Stimulated activated CD4-positive, alpha-beta T cell treated with anti-CD3 and anti-CD28 coated beads, Interleukin-15, amount 100 ng/mL, for 1 hour (primary cell): ENCODE measurements around the gene CTBP2.
"Not testable (repeated sequence)": the region's sequence is repeated elsewhere in the genome, so short reads cannot be mapped to it uniquely, and the experiment has no call there.

ENCODE experiments used
- DNase-seq, 2 donors: peaks; one replicate each; pipeline ENCODE4 v3.0.0-alpha.2; 2020; ENCODE audit warnings: low read depth in 1 of 2, low spot score in 1 of 2

CTBP2 gene

GRCh38 chr10:125186431-125187170 lies 26.2 kb upstream of the CTBP2 start:
- DNase-seq: no peak

- DNase-seq: not testable (repeated sequence)
Measured at GRCh38 chr10:125179107-125179506, 18.7 kb upstream of the CTBP2 start.

GRCh38 chr10:125177641-125178640 lies 17.6 kb upstream of the CTBP2 start:
- DNase-seq: no peak

GRCh38 chr10:125175807-125176206 lies 15.4 kb upstream of the CTBP2 start:
- DNase-seq: no peak

- DNase-seq: no peak
Measured at GRCh38 chr10:125174360-125174759, 14.0 kb upstream of the CTBP2 start.

GRCh38 chr10:125172694-125173093 lies 12.3 kb upstream of the CTBP2 start:
- DNase-seq: no peak

- no peak for DNase-seq
Measured at GRCh38 chr10:125171402-125172306, 11.3 kb upstream of the CTBP2 start.

- DNase-seq: no peak
Measured at GRCh38 chr10:125169915-125170314, 9.6 kb upstream of the CTBP2 start.

- no peak for DNase-seq
Measured at GRCh38 chr10:125169279-125169678, 8.9 kb upstream of the CTBP2 start.

- no peak for DNase-seq
Measured at GRCh38 chr10:125166658-125167057, 6.3 kb upstream of the CTBP2 start.

- DNase-seq: no peak
Measured at GRCh38 chr10:125165584-125166573, 5.5 kb upstream of the CTBP2 start.

GRCh38 chr10:125164421-125164820 lies 4.1 kb upstream of the CTBP2 start:
- no peak for DNase-seq

GRCh38 chr10:125163803-125164202 lies 3.4 kb upstream of the CTBP2 start:
- DNase-seq: no peak

- DNase-seq: not testable (repeated sequence)
Measured at GRCh38 chr10:125163312-125163711, 2.9 kb upstream of the CTBP2 start.

- no peak for DNase-seq
Measured at GRCh38 chr10:125162120-125162931, 2.0 kb upstream of the CTBP2 start.

- DNase-seq: no peak
Measured at GRCh38 chr10:125161707-125162119, 1.4 kb upstream of the CTBP2 start.

- no peak for DNase-seq
Measured at GRCh38 chr10:125160856-125161706, 718 bp upstream of the CTBP2 start.

GRCh38 chr10:125159486-125159931 lies 854 bp downstream of the CTBP2 start:
- DNase-seq: no peak
